ENCODE results near the gene LAMA2. TPM values are rescaled to one million over a fixed set of nuclear protein-coding genes. Genes with fewer than 3 reads are reported as not detected.

Gene LAMA2
- total RNA-seq, 1 donor from 2014 or later = 18.0 TPM

DNA sequence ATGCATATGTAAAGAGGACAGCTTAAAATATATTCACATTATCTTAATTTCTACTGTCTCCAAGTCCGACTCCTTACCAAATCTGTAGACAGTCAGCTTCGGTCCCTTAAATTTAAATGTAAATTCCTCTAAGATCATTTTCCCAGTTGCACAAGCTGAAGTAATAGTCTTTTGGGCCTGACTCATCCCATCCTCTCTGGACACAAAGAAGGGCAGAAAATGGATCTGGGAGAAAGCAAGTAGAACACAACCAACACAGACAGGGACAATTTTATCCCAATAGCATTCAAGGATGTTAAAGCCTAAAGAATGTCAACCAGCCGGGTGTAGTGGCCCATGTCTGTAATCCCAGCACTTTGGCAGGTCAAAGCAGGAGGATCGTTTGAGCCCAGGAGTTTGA is 598.8 kb downstream of the LAMA2 start:
- Mint-ChIP-seq H3K36me3 (ENCODE audit: unreplicated experiment) (no peaks in the 10 kb centered on the region), H3K4me1 (ENCODE audit: unreplicated experiment) (no peaks in the 10 kb centered on the region), H3K27ac (ENCODE audit: unreplicated experiment) (no peak overlapping the region), H3K9me3 (ENCODE audit: unreplicated experiment) (no peaks in the 10 kb centered on the region), H3K4me3 (ENCODE audit: unreplicated experiment) (no peak overlapping the region), H3K27me3 (ENCODE audit: unreplicated experiment) (no peaks in the 10 kb centered on the region)
- TF ChIP-seq, protein P1, sequence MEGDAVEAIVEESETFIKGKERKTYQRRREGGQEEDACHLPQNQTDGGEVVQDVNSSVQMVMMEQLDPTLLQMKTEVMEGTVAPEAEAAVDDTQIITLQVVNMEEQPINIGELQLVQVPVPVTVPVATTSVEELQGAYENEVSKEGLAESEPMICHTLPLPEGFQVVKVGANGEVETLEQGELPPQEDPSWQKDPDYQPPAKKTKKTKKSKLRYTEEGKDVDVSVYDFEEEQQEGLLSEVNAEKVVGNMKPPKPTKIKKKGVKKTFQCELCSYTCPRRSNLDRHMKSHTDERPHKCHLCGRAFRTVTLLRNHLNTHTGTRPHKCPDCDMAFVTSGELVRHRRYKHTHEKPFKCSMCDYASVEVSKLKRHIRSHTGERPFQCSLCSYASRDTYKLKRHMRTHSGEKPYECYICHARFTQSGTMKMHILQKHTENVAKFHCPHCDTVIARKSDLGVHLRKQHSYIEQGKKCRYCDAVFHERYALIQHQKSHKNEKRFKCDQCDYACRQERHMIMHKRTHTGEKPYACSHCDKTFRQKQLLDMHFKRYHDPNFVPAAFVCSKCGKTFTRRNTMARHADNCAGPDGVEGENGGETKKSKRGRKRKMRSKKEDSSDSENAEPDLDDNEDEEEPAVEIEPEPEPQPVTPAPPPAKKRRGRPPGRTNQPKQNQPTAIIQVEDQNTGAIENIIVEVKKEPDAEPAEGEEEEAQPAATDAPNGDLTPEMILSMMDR (IDR thresholded peaks at IDR 0.05) = no peak
- no peak for DNase-seq (ENCODE audit: extremely low spot score, unreplicated experiment)

GRCh38 chr6:129485746-129486145 is 602.8 kb downstream of the LAMA2 start:
- Mint-ChIP-seq H3K36me3 (ENCODE audit: unreplicated experiment) (no peaks in the 10 kb centered on the region), H3K4me1 (ENCODE audit: unreplicated experiment) (peaks cover 19% of the 10 kb centered on the region), H3K27ac (ENCODE audit: unreplicated experiment) (no peak overlapping the region), H3K9me3 (ENCODE audit: unreplicated experiment) (no peaks in the 10 kb centered on the region), H3K4me3 (ENCODE audit: unreplicated experiment) (no peak overlapping the region), H3K27me3 (ENCODE audit: unreplicated experiment) (no peaks in the 10 kb centered on the region)
- TF ChIP-seq, protein P1 (IDR thresholded peaks at IDR 0.05) = no peak
- no peak for DNase-seq (ENCODE audit: extremely low spot score, unreplicated experiment)

GRCh38 chr6:129486327-129486726 is 603.4 kb downstream of the LAMA2 start:
- H3K27me3 Mint-ChIP-seq (ENCODE audit: unreplicated experiment) = no peaks in the 10 kb centered on the region
- TF ChIP-seq, protein P1 (IDR thresholded peaks at IDR 0.05) = no peak
- peaks cover 24% of the 10 kb centered on the region for H3K4me1 Mint-ChIP-seq (ENCODE audit: unreplicated experiment)
- no peaks in the 10 kb centered on the region for H3K36me3 Mint-ChIP-seq (ENCODE audit: unreplicated experiment)
- no peaks in the 10 kb centered on the region for H3K9me3 Mint-ChIP-seq (ENCODE audit: unreplicated experiment)
- H3K4me3 Mint-ChIP-seq (ENCODE audit: unreplicated experiment) = no peak overlapping the region
- DNase-seq (ENCODE audit: extremely low spot score, unreplicated experiment) = no peak
- H3K27ac Mint-ChIP-seq (ENCODE audit: unreplicated experiment) = no peak overlapping the region

DNA sequence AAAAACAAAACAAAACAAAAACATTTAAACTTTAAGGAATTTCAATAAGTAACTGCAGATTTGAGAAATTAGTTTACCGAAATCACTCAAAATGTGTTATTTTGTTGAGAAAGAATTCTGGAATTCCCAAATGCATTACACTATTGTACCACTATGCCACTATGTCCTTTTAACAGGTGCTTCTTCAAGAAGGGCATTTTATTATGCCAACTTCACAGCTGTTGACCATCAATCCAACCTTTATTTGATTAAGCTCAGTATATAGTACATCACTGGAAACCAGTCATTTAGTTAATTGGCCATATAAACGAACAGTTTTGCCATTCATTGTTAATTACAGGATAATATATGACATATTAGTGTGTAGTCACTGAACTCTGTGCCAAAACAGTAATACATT is 605.4 kb downstream of the LAMA2 start:
- peaks cover 37% of the 10 kb centered on the region for H3K4me1 Mint-ChIP-seq (ENCODE audit: unreplicated experiment)
- TF ChIP-seq, protein P1 (IDR thresholded peaks at IDR 0.05) = no peak
- no peak overlapping the region for H3K4me3 Mint-ChIP-seq (ENCODE audit: unreplicated experiment)
- H3K9me3 Mint-ChIP-seq (ENCODE audit: unreplicated experiment) = no peaks in the 10 kb centered on the region
- H3K27ac Mint-ChIP-seq (ENCODE audit: unreplicated experiment) = no peak overlapping the region
- H3K36me3 Mint-ChIP-seq (ENCODE audit: unreplicated experiment) = no peaks in the 10 kb centered on the region
- no peak for DNase-seq (ENCODE audit: extremely low spot score, unreplicated experiment)
- no peaks in the 10 kb centered on the region for H3K27me3 Mint-ChIP-seq (ENCODE audit: unreplicated experiment)

- H3K4me3 Mint-ChIP-seq (ENCODE audit: unreplicated experiment) = no peak overlapping the region
- H3K27me3 Mint-ChIP-seq (ENCODE audit: unreplicated experiment) = no peaks in the 10 kb centered on the region
- no peak for DNase-seq (ENCODE audit: extremely low spot score, unreplicated experiment)
Observed at GRCh38 chr6:129489215-129489765, 606.4 kb downstream of the LAMA2 start.

More at GRCh38 chr6:129489215-129489765, 606.4 kb downstream of the LAMA2 start:
- no peaks in the 10 kb centered on the region for H3K36me3 Mint-ChIP-seq (ENCODE audit: unreplicated experiment)
- TF ChIP-seq, protein P1 (IDR thresholded peaks at IDR 0.05) = no peak
- peaks cover 45% of the 10 kb centered on the region for H3K4me1 Mint-ChIP-seq (ENCODE audit: unreplicated experiment)
- H3K9me3 Mint-ChIP-seq (ENCODE audit: unreplicated experiment) = no peaks in the 10 kb centered on the region
- peak overlapping the region; percentile 99 for H3K27ac Mint-ChIP-seq (ENCODE audit: unreplicated experiment)

All from osteocyte (in vitro differentiated cells).